ENCODE data around the gene GALR3. TPM values are rescaled to one million over a fixed set of nuclear protein-coding genes. Genes with fewer than 3 reads are reported as not detected.

GALR3 gene
- total and polyA plus RNA-seq, 2 experiments from 2014 or later: 0.36 to 0.63 TPM

- Mint-ChIP-seq H3K27ac (no peak overlapping the region), H3K9me3 (peaks cover 11% of the 10 kb centered on the region; the same call in 2 of the 3 replicates), H3K27me3 (ENCODE audit: insufficient read depth, low read depth, poor library complexity) (peaks cover 7% of the 10 kb centered on the region), H3K4me1 (peaks cover 3% of the 10 kb centered on the region; the same call in 1 of the 3 replicates), H3K36me3 (ENCODE audit: low read depth) (peaks cover 19% of the 10 kb centered on the region), H3K4me3 (peak overlapping the region; percentile 90)
- Histone ChIP-seq H3K27me3 (ENCODE audit: insufficient read depth) (no peaks in the 10 kb centered on the region), H4K20me1 (replicated peaks; ENCODE audit: insufficient read depth) (peaks cover 2% of the 10 kb centered on the region; the same call in 1 of the 2 replicates), H3K4me3 (no peak overlapping the region), H2AFZ (no peak overlapping the region), H3K36me3 (ENCODE audit: insufficient read depth) (no peaks in the 10 kb centered on the region), H3K79me2 (replicated peaks; ENCODE audit: insufficient read depth) (peaks cover 13% of the 10 kb centered on the region), H3K4me2 (no peak overlapping the region), H3F3A (replicated peaks; ENCODE audit: low read depth) (peaks cover 12% of the 10 kb centered on the region), H3K27ac (ENCODE audit: low read depth) (no peak overlapping the region), H3K4me1 (ENCODE audit: insufficient read depth) (no peaks in the 10 kb centered on the region), H3K9me2 (ENCODE audit: insufficient read depth) (no peaks in the 10 kb centered on the region)
- ATAC-seq (no peak), DNase-seq (ENCODE audit: low spot score) (no peak)
- TF ChIP-seq, protein P1, sequence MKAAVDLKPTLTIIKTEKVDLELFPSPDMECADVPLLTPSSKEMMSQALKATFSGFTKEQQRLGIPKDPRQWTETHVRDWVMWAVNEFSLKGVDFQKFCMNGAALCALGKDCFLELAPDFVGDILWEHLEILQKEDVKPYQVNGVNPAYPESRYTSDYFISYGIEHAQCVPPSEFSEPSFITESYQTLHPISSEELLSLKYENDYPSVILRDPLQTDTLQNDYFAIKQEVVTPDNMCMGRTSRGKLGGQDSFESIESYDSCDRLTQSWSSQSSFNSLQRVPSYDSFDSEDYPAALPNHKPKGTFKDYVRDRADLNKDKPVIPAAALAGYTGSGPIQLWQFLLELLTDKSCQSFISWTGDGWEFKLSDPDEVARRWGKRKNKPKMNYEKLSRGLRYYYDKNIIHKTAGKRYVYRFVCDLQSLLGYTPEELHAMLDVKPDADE (IDR thresholded peaks at IDR 0.05): no peak
- TF ChIP-seq, protein P2, sequence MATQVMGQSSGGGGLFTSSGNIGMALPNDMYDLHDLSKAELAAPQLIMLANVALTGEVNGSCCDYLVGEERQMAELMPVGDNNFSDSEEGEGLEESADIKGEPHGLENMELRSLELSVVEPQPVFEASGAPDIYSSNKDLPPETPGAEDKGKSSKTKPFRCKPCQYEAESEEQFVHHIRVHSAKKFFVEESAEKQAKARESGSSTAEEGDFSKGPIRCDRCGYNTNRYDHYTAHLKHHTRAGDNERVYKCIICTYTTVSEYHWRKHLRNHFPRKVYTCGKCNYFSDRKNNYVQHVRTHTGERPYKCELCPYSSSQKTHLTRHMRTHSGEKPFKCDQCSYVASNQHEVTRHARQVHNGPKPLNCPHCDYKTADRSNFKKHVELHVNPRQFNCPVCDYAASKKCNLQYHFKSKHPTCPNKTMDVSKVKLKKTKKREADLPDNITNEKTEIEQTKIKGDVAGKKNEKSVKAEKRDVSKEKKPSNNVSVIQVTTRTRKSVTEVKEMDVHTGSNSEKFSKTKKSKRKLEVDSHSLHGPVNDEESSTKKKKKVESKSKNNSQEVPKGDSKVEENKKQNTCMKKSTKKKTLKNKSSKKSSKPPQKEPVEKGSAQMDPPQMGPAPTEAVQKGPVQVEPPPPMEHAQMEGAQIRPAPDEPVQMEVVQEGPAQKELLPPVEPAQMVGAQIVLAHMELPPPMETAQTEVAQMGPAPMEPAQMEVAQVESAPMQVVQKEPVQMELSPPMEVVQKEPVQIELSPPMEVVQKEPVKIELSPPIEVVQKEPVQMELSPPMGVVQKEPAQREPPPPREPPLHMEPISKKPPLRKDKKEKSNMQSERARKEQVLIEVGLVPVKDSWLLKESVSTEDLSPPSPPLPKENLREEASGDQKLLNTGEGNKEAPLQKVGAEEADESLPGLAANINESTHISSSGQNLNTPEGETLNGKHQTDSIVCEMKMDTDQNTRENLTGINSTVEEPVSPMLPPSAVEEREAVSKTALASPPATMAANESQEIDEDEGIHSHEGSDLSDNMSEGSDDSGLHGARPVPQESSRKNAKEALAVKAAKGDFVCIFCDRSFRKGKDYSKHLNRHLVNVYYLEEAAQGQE (IDR thresholded peaks at IDR 0.05; ENCODE audit: unreplicated experiment): no peak
- TF ChIP-seq, protein P3, sequence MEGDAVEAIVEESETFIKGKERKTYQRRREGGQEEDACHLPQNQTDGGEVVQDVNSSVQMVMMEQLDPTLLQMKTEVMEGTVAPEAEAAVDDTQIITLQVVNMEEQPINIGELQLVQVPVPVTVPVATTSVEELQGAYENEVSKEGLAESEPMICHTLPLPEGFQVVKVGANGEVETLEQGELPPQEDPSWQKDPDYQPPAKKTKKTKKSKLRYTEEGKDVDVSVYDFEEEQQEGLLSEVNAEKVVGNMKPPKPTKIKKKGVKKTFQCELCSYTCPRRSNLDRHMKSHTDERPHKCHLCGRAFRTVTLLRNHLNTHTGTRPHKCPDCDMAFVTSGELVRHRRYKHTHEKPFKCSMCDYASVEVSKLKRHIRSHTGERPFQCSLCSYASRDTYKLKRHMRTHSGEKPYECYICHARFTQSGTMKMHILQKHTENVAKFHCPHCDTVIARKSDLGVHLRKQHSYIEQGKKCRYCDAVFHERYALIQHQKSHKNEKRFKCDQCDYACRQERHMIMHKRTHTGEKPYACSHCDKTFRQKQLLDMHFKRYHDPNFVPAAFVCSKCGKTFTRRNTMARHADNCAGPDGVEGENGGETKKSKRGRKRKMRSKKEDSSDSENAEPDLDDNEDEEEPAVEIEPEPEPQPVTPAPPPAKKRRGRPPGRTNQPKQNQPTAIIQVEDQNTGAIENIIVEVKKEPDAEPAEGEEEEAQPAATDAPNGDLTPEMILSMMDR (conservative IDR thresholded peaks at IDR 0.05; ENCODE audit: low read depth in 2 of 2): no peak
- no peak for TF ChIP-seq STAT1 (IDR thresholded peaks at IDR 0.05; ENCODE audit: unreplicated experiment)
- TF ChIP-seq EZH2phosphoT487 (IDR thresholded peaks at IDR 0.05; ENCODE audit: unreplicated experiment): no peak
These were observed 19.0 kb downstream of the GALR3 start for GRCh38 chr22:37842015-37842793.

GRCh38 chr22:37843741-37844089 lies 20.5 kb downstream of the GALR3 start:
- Histone ChIP-seq H3K4me1 (ENCODE audit: insufficient read depth) (no peaks in the 10 kb centered on the region), H4K20me1 (replicated peaks; ENCODE audit: insufficient read depth) (no peaks in the 10 kb centered on the region; the same call in 1 of the 2 replicates), H3K4me3 (peak overlapping the region; percentile 91), H3K27me3 (ENCODE audit: insufficient read depth) (no peaks in the 10 kb centered on the region), H3K4me2 (peak overlapping the region; percentile 95), H3K79me2 (replicated peaks; ENCODE audit: insufficient read depth) (peaks cover 28% of the 10 kb centered on the region), H3K36me3 (ENCODE audit: insufficient read depth) (no peaks in the 10 kb centered on the region), H2AFZ (peak overlapping the region; percentile 98), H3K9me2 (ENCODE audit: insufficient read depth) (no peaks in the 10 kb centered on the region), H3K27ac (ENCODE audit: low read depth) (no peak overlapping the region), H3F3A (replicated peaks; ENCODE audit: low read depth) (peaks cover 20% of the 10 kb centered on the region)
- Mint-ChIP-seq H3K36me3 (ENCODE audit: low read depth) (peaks cover 20% of the 10 kb centered on the region; the same call in 2 of the 3 replicates), H3K27me3 (ENCODE audit: insufficient read depth, low read depth, poor library complexity) (peaks cover 7% of the 10 kb centered on the region), H3K9me3 (peaks cover 15% of the 10 kb centered on the region), H3K4me3 (peak overlapping the region; percentile 90), H3K4me1 (peaks cover 11% of the 10 kb centered on the region), H3K27ac (peak overlapping the region; percentile 78; the same call in 1 of the 2 replicates)
- peak; percentile 59 for ATAC-seq
- DNase-seq (ENCODE audit: low spot score): peak; percentile 58
- TF ChIP-seq EZH2phosphoT487 (IDR thresholded peaks at IDR 0.05; ENCODE audit: unreplicated experiment) (no peak), CREB1 (CRISPR knock-in tag; IDR thresholded peaks at IDR 0.05; ENCODE audit: low read depth) (no peak)
- TF ChIP-seq, protein P3 (conservative IDR thresholded peaks at IDR 0.05; ENCODE audit: low read depth in 2 of 2): no peak
